Measurements from ENCODE around the gene TTLL9.

Gene TTLL9

DNA sequence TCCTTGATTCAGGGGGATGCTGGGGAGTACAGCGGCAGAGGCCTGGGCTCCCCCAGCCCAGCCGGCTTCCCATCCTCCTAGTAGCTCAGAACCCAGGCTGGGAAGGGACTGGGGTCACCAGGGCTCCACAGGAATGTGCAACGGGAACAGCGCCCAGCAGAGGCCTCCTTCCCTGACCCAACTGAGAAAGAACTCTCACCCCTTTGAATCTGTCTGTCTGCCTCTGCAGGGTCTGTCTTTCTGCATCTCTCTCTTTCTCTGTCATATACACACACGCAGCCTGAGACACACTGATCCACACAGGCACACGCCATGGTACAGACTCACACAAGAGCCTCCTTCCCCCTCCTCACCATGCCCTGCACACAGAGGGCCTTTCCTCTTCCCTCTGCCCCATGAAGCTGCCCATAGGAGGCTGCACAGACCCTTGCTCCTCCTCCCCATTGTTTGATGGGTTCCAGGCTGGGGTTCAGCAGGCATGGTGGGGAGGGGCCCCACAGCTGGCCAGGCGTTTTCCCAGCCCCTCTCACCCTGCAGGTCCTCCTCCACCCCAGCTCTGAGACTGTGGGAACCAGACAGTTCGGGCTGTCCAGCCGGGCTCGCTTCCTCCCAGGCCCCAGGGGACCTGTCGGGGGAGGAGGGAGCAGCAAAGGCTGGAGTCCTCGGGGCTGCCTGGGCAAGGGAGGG, 27.8 kb upstream of the TTLL9 start:
- peak; percentile 81 for DNase-seq (ENCODE audit: low read depth, low spot score)
- TF ChIP-seq, protein P1, sequence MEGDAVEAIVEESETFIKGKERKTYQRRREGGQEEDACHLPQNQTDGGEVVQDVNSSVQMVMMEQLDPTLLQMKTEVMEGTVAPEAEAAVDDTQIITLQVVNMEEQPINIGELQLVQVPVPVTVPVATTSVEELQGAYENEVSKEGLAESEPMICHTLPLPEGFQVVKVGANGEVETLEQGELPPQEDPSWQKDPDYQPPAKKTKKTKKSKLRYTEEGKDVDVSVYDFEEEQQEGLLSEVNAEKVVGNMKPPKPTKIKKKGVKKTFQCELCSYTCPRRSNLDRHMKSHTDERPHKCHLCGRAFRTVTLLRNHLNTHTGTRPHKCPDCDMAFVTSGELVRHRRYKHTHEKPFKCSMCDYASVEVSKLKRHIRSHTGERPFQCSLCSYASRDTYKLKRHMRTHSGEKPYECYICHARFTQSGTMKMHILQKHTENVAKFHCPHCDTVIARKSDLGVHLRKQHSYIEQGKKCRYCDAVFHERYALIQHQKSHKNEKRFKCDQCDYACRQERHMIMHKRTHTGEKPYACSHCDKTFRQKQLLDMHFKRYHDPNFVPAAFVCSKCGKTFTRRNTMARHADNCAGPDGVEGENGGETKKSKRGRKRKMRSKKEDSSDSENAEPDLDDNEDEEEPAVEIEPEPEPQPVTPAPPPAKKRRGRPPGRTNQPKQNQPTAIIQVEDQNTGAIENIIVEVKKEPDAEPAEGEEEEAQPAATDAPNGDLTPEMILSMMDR (IDR thresholded peaks at IDR 0.05; ENCODE audit: low read depth, low read length) = no peak
- in situ Hi-C loops (cut with HindIII; ENCODE audit: low sequenced_read_pairs) = no loop called here
- H3K4me3 ChIP-seq (ENCODE audit: low read depth, low read length) = no peak overlapping the region

DNA sequence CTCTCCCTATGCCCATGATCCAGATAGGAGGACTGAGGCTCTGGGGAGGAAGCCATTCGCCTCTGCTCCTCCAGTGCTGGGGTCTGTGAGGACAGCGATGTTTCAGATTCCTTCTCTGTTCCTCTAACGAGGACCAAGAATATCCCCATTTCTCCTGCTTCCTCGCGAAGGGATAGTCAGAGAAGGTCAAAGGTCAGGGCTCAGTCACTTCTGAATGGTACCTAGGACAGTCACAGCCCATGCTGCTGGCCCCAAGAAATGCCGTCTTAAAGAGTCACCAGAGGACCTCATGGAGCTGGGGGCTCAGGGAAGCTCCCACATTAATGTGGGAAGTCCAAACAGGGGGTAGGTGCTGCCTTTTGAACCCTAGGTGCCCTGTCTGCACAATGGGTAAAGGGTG, 27.1 kb upstream of the TTLL9 start:
- no peak for DNase-seq (ENCODE audit: low read depth, low spot score)
- TF ChIP-seq, protein P1 (IDR thresholded peaks at IDR 0.05; ENCODE audit: low read depth, low read length) = no peak
- in situ Hi-C loops (cut with HindIII; ENCODE audit: low sequenced_read_pairs) = no loop called here
- H3K4me3 ChIP-seq (ENCODE audit: low read depth, low read length) = no peak overlapping the region

DNA sequence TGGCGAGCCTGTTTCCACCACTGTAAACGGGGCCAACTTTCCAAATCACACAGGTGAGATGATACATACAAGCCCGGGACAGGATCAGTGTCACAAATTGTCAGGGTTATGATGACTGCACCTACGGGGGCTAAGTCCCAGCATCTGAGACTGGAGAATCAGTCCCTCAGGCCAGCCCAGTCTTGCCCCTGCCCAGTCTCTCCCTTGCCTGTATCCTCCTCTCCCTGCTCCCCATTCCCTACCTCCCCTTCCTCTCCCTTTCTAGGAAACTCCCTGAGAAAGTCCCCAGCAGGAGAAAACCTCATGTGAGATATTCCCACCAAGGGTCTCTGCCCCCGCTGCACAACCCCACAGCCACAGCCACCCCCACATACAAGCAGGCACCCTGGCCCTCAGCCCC, 26.6 kb upstream of the TTLL9 start:
- peak overlapping the region; percentile 18 for H3K4me3 ChIP-seq (ENCODE audit: low read depth, low read length)
- no peak for DNase-seq (ENCODE audit: low read depth, low spot score)
- TF ChIP-seq, protein P1 (IDR thresholded peaks at IDR 0.05; ENCODE audit: low read depth, low read length) = no peak
- in situ Hi-C loops (cut with HindIII; ENCODE audit: low sequenced_read_pairs) = no loop called here

DNA sequence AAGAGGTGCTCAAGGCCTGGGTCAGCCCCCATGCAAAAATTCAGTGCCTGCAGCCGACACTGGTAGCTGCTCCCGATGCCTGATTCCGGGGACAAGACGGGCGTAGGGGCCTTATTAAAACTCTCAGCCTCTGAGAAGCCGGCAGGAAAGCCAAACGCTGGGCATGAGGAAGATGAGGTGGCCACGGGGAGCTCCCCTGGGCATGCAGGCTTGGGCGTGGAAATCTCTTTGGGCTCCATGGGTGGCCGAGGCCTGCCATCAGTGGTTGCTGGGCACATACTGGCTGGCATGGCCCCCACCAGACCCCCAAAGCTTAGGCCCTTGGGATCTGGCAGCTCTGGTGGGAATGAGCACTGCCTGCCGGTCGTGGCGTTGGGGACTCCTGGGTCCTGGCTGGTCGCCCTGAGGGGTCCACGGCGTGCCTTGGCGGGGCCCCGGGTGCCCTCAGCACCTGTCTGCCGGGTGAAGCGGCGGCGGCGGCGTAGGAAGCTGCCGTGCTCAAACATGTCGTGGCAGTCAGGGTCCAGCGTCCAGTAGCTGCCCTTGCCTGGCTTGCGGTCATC, 25.6 kb upstream of the TTLL9 start:
- no peak for DNase-seq (ENCODE audit: low read depth, low spot score)
- peak overlapping the region; percentile 18 for H3K4me3 ChIP-seq (ENCODE audit: low read depth, low read length)
- TF ChIP-seq, protein P1 (IDR thresholded peaks at IDR 0.05; ENCODE audit: low read depth, low read length) = no peak
- in situ Hi-C loops (cut with HindIII; ENCODE audit: low sequenced_read_pairs) = no loop called here

DNA sequence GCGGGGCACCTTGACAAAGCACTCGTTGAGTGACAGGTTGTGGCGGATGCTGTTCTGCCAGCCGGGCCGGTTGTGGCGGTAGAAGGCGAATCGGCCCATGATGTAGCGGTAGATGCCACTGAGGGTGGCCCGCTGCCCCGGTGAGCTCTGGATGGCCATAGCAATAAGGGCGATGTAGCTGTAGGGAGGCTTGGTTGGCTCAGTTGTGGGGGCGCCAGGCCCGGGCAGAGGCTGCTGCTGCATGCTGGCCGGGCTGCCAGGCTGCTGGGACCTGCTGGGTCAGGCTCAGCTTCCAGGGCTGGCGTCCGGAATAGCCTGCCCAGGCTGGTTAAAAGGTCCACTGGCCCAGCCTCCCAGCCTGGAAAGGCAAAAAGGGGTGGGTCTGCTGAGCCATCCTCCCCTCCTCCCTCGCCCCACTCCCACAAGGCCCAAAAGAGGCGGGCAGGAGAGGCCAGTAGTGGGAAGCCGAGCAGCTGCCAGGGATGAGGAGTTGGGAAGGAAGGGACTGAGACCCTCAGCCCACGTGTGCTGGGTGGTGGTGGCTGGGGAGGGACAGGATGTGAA, 25.1 kb upstream of the TTLL9 start, which contains the start of gene FOXS1:
Gene FOXS1 (minus strand): TSS at position 305 of the 564 bp plus-strand sequence. CDS start 62 bp downstream, at position 243.
- in situ Hi-C loops (cut with HindIII; ENCODE audit: low sequenced_read_pairs) = no loop called here
- H3K4me3 ChIP-seq (ENCODE audit: low read depth, low read length) = peak within 1 kb of the TSS; percentile 18
- TF ChIP-seq, protein P1 (IDR thresholded peaks at IDR 0.05; ENCODE audit: low read depth, low read length) = no peak
- peak; percentile 36 for DNase-seq (ENCODE audit: low read depth, low spot score)

DNA sequence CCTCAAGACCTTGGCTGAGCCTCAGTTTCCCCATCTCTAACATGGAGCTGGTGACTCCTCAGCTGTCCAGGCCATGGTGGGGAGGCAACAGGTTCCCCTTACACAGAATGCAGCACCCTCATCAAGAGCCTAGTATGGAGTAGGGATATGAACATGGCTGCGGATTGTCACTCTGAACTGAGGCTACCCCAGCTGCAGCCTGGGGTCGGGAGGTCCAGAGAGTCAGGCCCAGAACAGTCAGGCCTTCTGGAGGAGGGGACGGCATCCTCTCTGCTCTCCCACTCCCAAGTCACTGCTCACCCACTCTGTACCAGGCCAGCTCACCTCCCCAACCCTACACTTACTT, 23.7 kb upstream of the TTLL9 start:
- H3K4me3 ChIP-seq (ENCODE audit: low read depth, low read length) = no peak overlapping the region
- TF ChIP-seq, protein P1 (IDR thresholded peaks at IDR 0.05; ENCODE audit: low read depth, low read length) = no peak
- in situ Hi-C loops (cut with HindIII; ENCODE audit: low sequenced_read_pairs) = no loop called here
- no peak for DNase-seq (ENCODE audit: low read depth, low spot score)

Data from astrocyte of the spinal cord (primary cell).